Left colon (tissue), 2 donors: ENCODE data around the gene MARCHF3. TPM values are rescaled to one million over a fixed set of nuclear protein-coding genes. Genes with fewer than 3 reads are reported as not detected.
"Not testable (repeated sequence)": the region's sequence is repeated elsewhere in the genome, so short reads cannot be mapped to it uniquely, and the experiment has no call there.

ENCODE experiments used
- ATAC-seq: fragments of 200-7000 bp; cut with Tn5 transposase; one replicate; pipeline ENCODE4 v1.9.1; 2020; ENCODE audit warnings: mild to moderate bottlenecking, moderate library complexity
- DNase-seq, 2 donors: peaks; one replicate each; pipeline ENCODE4 v3.0.0-alpha.2; 2020
- intact Hi-C, 2 donors: fragments of 100-400 bp; cut with DNase I in 1 of 2; cut with micrococcal nuclease in 1 of 2; formaldehyde crosslinking; loops; one replicate each; pipeline versions ENCODE4 v1.11.2 to v1.14.0; 2022; cut with DNase I, micrococcal nuclease
- total RNA-seq, 2 donors: library from RNA; stranded (reverse); fragmentation: NEBNext Ultra II Directional; extraction: Animal tissue kit (Norgen Biotek cat#: 25700); gene quantifications; one replicate each; pipeline ENCODE4 v1.2.1, GENCODE V29; 2021
- donor health status: DM: no; HTN: no; CAD: no.
- donor health status: DM: yes; HTN: yes; CAD: no.

MARCHF3 gene
- total RNA-seq, 2 donors from 2014 or later, result 40.3 to 57.7 TPM

GRCh38 chr5:127019928-127020327 is 10.4 kb downstream of the MARCHF3 start:
- no peak for ATAC-seq
- intact Hi-C loops, result loop anchor here in 1 of 2 donors (10.0 kb wide), 1 partner anchor 155 kb away; no protein-coding TSS in a partner anchor
- no peak for DNase-seq

- ATAC-seq, intact Hi-C loops, DNase-seq: not testable (repeated sequence)
These were observed 13.6 kb downstream of the MARCHF3 start for GRCh38 chr5:127016722-127017121.

GRCh38 chr5:127015716-127016115 is 14.6 kb downstream of the MARCHF3 start:
- intact Hi-C loops, result no loop called here
- DNase-seq, result no peak
- no peak for ATAC-seq

- intact Hi-C loops, result no loop called here
- DNase-seq (no peak), ATAC-seq (peak; percentile 95)
These were observed 15.8 kb downstream of the MARCHF3 start for GRCh38 chr5:127014573-127014972.

DNA sequence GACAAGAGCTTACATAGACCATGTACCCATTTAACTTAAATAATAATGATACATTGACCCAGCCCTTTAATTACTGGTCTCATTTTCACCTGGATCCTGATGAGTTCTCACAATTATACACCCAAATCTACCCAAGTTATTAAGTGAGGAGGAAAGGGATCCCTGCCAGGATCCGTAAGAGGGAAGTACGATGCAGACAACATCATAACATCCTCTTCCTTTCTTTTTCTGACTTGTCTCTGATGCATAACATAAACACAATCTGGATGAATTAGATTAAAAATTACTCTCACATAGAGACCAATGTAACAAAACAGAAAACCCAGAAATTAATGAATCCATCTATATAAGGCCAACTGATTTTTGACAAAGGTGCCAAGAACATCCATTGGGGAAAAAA is 17.0 kb downstream of the MARCHF3 start:
- ATAC-seq (no peak), DNase-seq (no peak)
- intact Hi-C loops, result no loop called here

DNA sequence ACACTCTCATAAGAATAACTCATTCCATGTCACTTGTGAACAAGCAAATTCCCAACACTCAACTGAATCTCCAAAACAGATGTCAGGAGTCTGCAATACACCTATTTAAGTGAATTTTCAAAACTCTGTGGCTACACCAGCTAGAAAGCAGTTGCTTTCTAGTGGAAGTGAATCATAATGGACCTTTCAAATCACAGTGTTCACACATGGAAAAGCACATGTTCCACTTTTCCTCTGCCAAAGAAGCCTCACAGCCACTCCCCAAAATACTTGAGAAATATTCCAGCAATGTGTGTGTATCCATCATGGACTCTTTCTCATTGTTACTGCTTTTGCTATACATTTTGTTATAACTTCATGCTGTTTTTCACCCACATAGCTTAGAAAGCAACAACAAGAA is 17.4 kb downstream of the MARCHF3 start:
- DNase-seq (no peak), ATAC-seq (no peak)
- intact Hi-C loops, result no loop called here

DNA sequence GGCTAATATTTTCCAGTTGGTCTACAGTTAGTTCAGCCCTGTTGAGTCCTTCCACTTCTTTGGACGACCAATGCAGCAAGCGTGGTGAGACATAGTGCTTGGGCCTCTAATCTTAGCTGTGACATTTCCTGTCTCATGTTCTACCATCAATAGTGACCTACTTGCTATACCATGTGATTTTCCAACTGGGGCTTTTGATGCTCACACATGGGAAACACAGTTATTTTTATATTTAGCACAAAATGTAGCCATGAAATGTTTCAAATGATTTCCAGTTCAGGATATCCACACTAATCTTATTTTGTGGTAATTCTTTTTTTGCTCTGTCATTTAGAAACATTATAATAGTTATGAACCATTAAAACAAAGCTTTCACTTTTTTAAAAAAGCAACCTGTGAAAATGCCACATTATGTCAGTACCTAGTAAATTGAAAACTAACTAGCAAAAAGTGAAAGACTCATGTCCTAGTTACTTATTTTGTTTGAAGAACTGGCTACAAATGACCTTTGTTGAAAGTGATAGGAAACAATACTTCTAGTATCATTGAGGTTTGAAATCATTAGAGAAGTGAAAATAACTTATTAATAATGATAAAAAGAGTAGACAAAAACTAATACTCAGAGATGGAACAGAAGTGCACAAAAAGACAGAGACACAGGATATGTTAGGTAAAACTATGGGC is 18.3 kb downstream of the MARCHF3 start:
- intact Hi-C loops, result no loop called here
- ATAC-seq, result no peak
- no peak for DNase-seq

- intact Hi-C loops, result no loop called here
- no peak for ATAC-seq
These were observed 19.2 kb downstream of the MARCHF3 start for GRCh38 chr5:127011153-127011552.

GRCh38 chr5:127010362-127010761 is 20.0 kb downstream of the MARCHF3 start:
- no peak for ATAC-seq
- intact Hi-C loops, result no loop called here

More at GRCh38 chr5:127011153-127011552, 19.2 kb downstream of the MARCHF3 start:
- DNase-seq, result no peak

GRCh38 chr5:127009784-127010183 is 20.6 kb downstream of the MARCHF3 start:
- intact Hi-C loops, result no loop called here
- no peak for DNase-seq
- peak; percentile 49 for ATAC-seq

More at GRCh38 chr5:127010362-127010761, 20.0 kb downstream of the MARCHF3 start:
- no peak for DNase-seq

GRCh38 chr5:127008300-127008975 is 21.9 kb downstream of the MARCHF3 start:
- DNase-seq (no peak), ATAC-seq (no peak)
- intact Hi-C loops, result no loop called here

DNA sequence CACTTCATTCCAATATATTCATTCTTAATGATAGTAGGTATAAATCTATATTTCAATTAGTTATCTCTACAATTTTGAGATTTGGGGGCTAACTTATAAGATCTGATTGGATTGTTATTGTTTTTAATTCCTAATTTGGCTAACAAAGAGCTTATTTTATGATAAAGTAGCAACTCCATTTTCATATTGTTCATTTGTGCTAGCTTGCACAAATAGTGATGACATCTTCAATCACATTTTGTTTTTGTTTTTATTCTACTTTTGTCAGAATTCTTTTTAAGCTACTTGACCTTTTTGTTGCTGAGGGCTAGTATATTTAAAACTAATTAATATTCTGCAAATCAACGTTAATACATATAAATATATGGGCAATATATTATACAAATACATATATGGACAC is 22.8 kb downstream of the MARCHF3 start:
- DNase-seq, result no peak
- intact Hi-C loops, result no loop called here
- ATAC-seq, result no peak

- intact Hi-C loops, result no loop called here
- DNase-seq (no peak), ATAC-seq (no peak)
These were observed 23.6 kb downstream of the MARCHF3 start for GRCh38 chr5:127006744-127007143.

GRCh38 chr5:127005282-127005681 is 25.1 kb downstream of the MARCHF3 start:
- DNase-seq, ATAC-seq, intact Hi-C loops: not testable (repeated sequence)

DNA sequence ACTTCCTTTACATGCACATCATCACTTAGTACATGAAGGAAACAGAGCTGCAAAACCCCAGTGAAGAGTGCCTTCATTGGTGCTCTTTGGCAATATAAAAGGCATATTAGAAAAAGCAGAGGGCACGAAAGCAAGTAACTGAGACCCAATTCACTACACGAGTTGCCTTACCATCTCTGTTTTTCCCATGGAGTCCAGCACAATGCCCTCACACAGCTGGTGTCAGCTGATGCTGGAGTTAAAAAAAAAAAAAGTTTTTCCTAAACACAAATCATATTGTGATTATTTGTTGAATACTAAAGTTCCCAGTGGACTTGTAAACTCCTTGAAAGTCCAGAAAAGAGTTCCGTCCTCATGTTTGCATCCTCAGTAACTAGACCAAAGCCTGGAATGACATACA is 25.6 kb downstream of the MARCHF3 start:
- ATAC-seq (peak; percentile 29), DNase-seq (no peak)
- intact Hi-C loops, result no loop called here

GRCh38 chr5:127003798-127004495 is 26.4 kb downstream of the MARCHF3 start:
- DNase-seq, result peak; percentile 69 to 86
- ATAC-seq, result peak; percentile 93
- intact Hi-C loops, result no loop called here

DNA sequence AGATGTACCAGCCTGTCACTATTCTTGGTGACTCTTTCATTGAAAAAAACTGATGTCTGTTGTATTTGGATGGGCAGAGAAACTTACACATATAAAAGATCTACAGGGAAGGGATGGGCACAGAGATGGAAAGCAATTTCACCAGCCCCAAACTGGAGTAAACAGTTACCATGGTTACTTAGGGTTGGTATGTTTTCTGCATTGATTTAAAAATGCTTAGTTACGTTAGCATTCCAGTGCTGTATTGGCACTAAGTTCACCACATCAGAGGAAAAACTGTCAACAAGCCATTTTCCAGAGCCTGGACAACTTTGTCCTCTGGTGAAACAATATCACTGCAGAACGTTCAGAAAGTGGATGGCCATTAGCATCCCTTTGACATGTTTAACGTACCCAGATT is 28.0 kb downstream of the MARCHF3 start:
- intact Hi-C loops, result no loop called here
- ATAC-seq, result no peak

DNA sequence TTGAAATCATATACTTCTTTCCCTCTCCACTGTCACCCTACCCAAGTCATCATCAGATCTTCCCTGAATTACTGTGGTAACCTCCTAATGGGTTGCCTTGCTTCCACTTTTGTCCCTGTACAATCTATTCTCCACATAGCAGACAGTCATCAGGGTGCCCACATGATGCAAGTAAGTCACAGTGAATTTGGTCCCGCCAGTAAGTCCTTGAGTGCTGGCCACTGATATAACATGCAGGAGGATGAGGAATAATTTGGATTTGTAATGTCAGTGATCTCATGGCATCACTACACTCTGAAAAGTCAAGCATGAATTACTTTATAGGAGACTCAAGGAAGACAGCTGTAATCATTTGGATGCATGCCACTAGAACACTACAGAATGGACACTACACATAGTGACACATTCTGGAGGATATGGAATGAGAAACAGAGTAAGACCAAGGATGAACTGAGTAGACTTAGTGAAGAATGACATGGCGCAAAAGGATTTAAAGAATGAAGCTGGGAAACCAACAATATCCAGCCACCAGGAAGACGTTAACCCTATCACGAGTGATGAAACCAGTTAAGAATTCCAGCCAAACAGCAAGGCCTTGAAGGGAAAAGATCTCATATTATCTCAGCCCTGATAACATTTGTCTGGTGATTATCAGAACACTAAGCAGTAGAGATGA is 28.6 kb downstream of the MARCHF3 start:
- no peak for DNase-seq
- intact Hi-C loops, result no loop called here
- ATAC-seq, result peak; percentile 27

More for the DNA sequence above, 28.0 kb downstream of the MARCHF3 start:
- no peak for DNase-seq

GRCh38 chr5:126998895-126999570 is 31.3 kb downstream of the MARCHF3 start:
- DNase-seq (no peak), ATAC-seq (no peak)
- intact Hi-C loops, result no loop called here
